Ovary (tissue), 3 donors: ENCODE results near the gene USH2A.

ENCODE experiments used
- CTCF ChIP-seq, 3 donors: fragments of 450-650 bp in 2 of 3; fragments of 200-600 bp in 1 of 3; IDR thresholded peaks; one replicate each; pipeline versions ENCODE4 v1.5.1 to v1.8.0; 2016 to 2022; ENCODE audit warnings: antibody characterized with exemption in 3 of 3, mild to moderate bottlenecking in 1 of 3
- EP300 ChIP-seq: sonication (generic); formaldehyde crosslinking; IDR thresholded peaks from one replicate; pipeline ENCODE4 v1.6.1; 2017; ENCODE audit warnings: antibody characterized with exemption
- POLR2A ChIP-seq: fragments of 450-650 bp; IDR thresholded peaks from one replicate; pipeline ENCODE4 v1.6.1; 2017; ENCODE audit warnings: antibody characterized with exemption, mild to moderate bottlenecking, moderate library complexity
- donor health status: DM: no; HTN: no; CAD: no.

- TF ChIP-seq CTCF (IDR thresholded peaks at IDR 0.05), result no peak
- TF ChIP-seq EP300, result no peak
- TF ChIP-seq POLR2A, result no peak
These were observed 763.0 kb downstream of the USH2A start for GRCh38 chr1:215660259-215660658.
